Measurements from ENCODE around the gene GOLPH3. TPM values are rescaled to one million over a fixed set of nuclear protein-coding genes. Genes with fewer than 3 reads are reported as not detected.

The GOLPH3 gene
- total and polyA plus RNA-seq, 2 of the 4 experiments (the other 2 are of a cell fraction), result 38.2 to 41.3 TPM

DNA sequence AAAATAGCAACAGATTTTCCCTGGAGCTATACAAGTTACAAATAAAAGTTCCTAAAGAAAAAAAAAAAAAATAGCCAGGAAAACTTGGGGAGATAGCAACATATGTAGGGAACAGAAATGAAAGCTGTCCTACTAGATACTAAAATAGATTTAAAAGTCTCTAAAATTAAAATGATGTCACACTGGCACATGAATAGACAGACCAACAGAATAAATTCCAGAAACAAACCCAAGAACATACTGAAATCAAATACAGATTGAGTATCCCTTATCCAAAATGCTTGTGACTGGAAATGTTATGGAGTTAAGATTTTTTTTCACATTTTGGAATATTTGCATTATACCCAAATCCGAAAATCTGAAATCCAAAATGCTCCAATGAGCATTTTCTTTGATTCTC is 23.8 kb downstream of the GOLPH3 start:
- peaks cover 19% of the 10 kb centered on the region for H3K9me1 ChIP-seq (ENCODE audit: insufficient read depth, low read length)
- peaks cover 4% of the 10 kb centered on the region; the same call in 1 of the 2 replicates for H3K36me3 ChIP-seq (ENCODE audit: control insufficient read depth, insufficient read depth, low read length)
- H4K20me1 ChIP-seq (ENCODE audit: insufficient read depth, low read length), result peaks cover 88% of the 10 kb centered on the region
- H2BK120ac ChIP-seq (ENCODE audit: low read depth, low read length), result no peak overlapping the region
- no peak overlapping the region for H3K18ac ChIP-seq (ENCODE audit: low read depth, low read length)
- H2AK9ac ChIP-seq (replicated peaks; ENCODE audit: low read depth, low read length, poor library complexity), result no peak overlapping the region
- WGBS, 2 experiments (ENCODE audit: extremely low coverage in 2 of 2, insufficient read length in 1 of 2), result no CpG with 5 or more reads among the region's 1 CpG
- no peak overlapping the region for H4K91ac ChIP-seq (ENCODE audit: insufficient read depth, low read depth, low read length)
- TF ChIP-seq, protein P1, sequence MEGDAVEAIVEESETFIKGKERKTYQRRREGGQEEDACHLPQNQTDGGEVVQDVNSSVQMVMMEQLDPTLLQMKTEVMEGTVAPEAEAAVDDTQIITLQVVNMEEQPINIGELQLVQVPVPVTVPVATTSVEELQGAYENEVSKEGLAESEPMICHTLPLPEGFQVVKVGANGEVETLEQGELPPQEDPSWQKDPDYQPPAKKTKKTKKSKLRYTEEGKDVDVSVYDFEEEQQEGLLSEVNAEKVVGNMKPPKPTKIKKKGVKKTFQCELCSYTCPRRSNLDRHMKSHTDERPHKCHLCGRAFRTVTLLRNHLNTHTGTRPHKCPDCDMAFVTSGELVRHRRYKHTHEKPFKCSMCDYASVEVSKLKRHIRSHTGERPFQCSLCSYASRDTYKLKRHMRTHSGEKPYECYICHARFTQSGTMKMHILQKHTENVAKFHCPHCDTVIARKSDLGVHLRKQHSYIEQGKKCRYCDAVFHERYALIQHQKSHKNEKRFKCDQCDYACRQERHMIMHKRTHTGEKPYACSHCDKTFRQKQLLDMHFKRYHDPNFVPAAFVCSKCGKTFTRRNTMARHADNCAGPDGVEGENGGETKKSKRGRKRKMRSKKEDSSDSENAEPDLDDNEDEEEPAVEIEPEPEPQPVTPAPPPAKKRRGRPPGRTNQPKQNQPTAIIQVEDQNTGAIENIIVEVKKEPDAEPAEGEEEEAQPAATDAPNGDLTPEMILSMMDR (conservative IDR thresholded peaks at IDR 0.05; ENCODE audit: low read depth, low read length), result no peak
- TF ChIP-seq NFE2L2 (IDR thresholded peaks at IDR 0.05; ENCODE audit: low read depth, low read length) (no peak), CEBPB (IDR thresholded peaks at IDR 0.05; ENCODE audit: low read depth, low read length) (no peak), RAD21 (IDR thresholded peaks at IDR 0.05; ENCODE audit: low read length) (no peak), MXI1 (IDR thresholded peaks at IDR 0.05; ENCODE audit: borderline replicate concordance, low read depth, low read length) (no peak)
- H2BK20ac ChIP-seq (ENCODE audit: low read depth, low read length), result no peak overlapping the region
- intact Hi-C loops (cut with micrococcal nuclease), result no loop called here
- ChIA-PET POLR2A (ENCODE audit: unreplicated experiment) (no interaction called here), CTCF (interaction anchor here (0.6 kb wide), 1 partner anchor 639 kb away, joined by 3 read pairs; no protein-coding TSS in a partner anchor)
- H3K27me3 ChIP-seq (ENCODE audit: control insufficient read depth, insufficient read depth, low read length), result no peaks in the 10 kb centered on the region
- no peak overlapping the region for H3K56ac ChIP-seq (ENCODE audit: extremely low read depth, insufficient read depth, low read length)
- H2AFZ ChIP-seq (replicated peaks; ENCODE audit: low read length, poor library complexity), result no peak overlapping the region
- no peaks in the 10 kb centered on the region for H3K9me3 ChIP-seq (ENCODE audit: control insufficient read depth, insufficient read depth, low read length)
- dilution Hi-C loops (cut with HindIII; ENCODE audit: low sequenced_read_pairs, unreplicated experiment), result no loop called here
- ATAC-seq (ENCODE audit: low read depth), result no peak
- no peak overlapping the region for H4K8ac ChIP-seq (ENCODE audit: low read depth in 2 of 2, low read length in 2 of 2)
- H3K4me1 ChIP-seq (ENCODE audit: control insufficient read depth, insufficient read depth, low read length), result peaks cover 14% of the 10 kb centered on the region
- no peak overlapping the region for H4K5ac ChIP-seq (ENCODE audit: low read depth, low read length)
- H3K9ac ChIP-seq (ENCODE audit: low read depth, low read length), result no peak overlapping the region
- in situ Hi-C loops (cut with MboI; ENCODE audit: low sequenced_read_pairs), result no loop called here
- H3K14ac ChIP-seq (replicated peaks; ENCODE audit: low read depth, low read length), result no peak overlapping the region
- no peak overlapping the region for H3K23ac ChIP-seq (ENCODE audit: low read depth, low read length)
- no peak overlapping the region for H2BK5ac ChIP-seq (ENCODE audit: low read depth, low read length, poor library complexity, severe bottlenecking)
- BruUV-seq (replicated peaks), result no TSS peak
- H2BK15ac ChIP-seq (ENCODE audit: low read depth, low read length), result no peak overlapping the region
- no peak overlapping the region for H3K27ac ChIP-seq (ENCODE audit: insufficient read depth, low read length)
- no peak overlapping the region for H3K4me3 ChIP-seq (ENCODE audit: insufficient read depth, low read depth, low read length)
- no peak overlapping the region for H3K4ac ChIP-seq (ENCODE audit: low read depth, low read length)
- H3K4me2 ChIP-seq (ENCODE audit: low read depth, low read length), result no peak overlapping the region
- no peak overlapping the region for H2AK5ac ChIP-seq (ENCODE audit: low read depth, low read length)
- no peak for DNase-seq
- H3K79me1 ChIP-seq (ENCODE audit: low read depth in 1 of 2, low read length in 2 of 2), result peaks cover 10 to 47% of the 10 kb centered on the region in 2 experiments

Measured in IMR-90 (cell line).